C4-2B (cell line): Measurements from ENCODE around the gene TMED7.

ENCODE experiments used
- CTCF ChIP-seq: fragments of 450-650 bp; conservative IDR thresholded peaks from 2 replicates; pipeline ENCODE4 v1.5.1; 2017; ENCODE audit warnings: mild to moderate bottlenecking
- ZFX ChIP-seq: fragments of 450-650 bp; IDR thresholded peaks from 2 replicates; pipeline ENCODE4 v1.6.1; 2017

- no peak for TF ChIP-seq CTCF
- no peak for TF ChIP-seq ZFX
Observed at GRCh38 chr5:115577741-115578140, 48.1 kb downstream of the TMED7 start.
